Subcutaneous abdominal adipose tissue (tissue), 5 donors: ENCODE results near the gene ENPP7.

ENCODE experiments used
- H3K27ac ChIP-seq: one replicate; pipeline ENCODE4 v1.7.0; 2013; ENCODE audit warnings: low read depth, mild to moderate bottlenecking, inconsistent platforms, low read length, moderate library complexity
- H3K27me3 ChIP-seq, 5 donors: one replicate each; pipeline ENCODE4 v1.7.0; 2013; ENCODE audit warnings: low read length in 5 of 5, inconsistent platforms in 1 of 5; ENCODE audit not compliant: control insufficient read depth in 5 of 5, insufficient read depth in 4 of 5
- H3K36me3 ChIP-seq, 5 donors: one replicate each; pipeline ENCODE4 v1.7.0; 2013; ENCODE audit warnings: low read length in 5 of 5; ENCODE audit not compliant: control insufficient read depth in 5 of 5, insufficient read depth in 5 of 5
- H3K4me1 ChIP-seq, 5 donors: one replicate each; pipeline ENCODE4 v1.7.0; 2013; ENCODE audit warnings: low read length in 5 of 5, mild to moderate bottlenecking in 3 of 5, moderate library complexity in 1 of 5; ENCODE audit not compliant: control insufficient read depth in 5 of 5, insufficient read depth in 5 of 5
- H3K4me3 ChIP-seq, 5 donors: one replicate each; pipeline ENCODE4 v1.7.0; 2013; ENCODE audit warnings: low read length in 5 of 5, low read depth in 1 of 5
- H3K9ac ChIP-seq, 5 donors: one replicate each; pipeline ENCODE4 v1.7.0; 2013; ENCODE audit warnings: low read length in 5 of 5, mild to moderate bottlenecking in 4 of 5, moderate library complexity in 3 of 5
- H3K9me3 ChIP-seq, 5 donors: one replicate each; pipeline ENCODE4 v1.7.0; 2013; ENCODE audit warnings: low read length in 5 of 5; ENCODE audit not compliant: control insufficient read depth in 5 of 5
- donor health status: healthy.
- donor health status: healthy.
- donor health status: healthy.
- donor health status: healthy.
- donor health status: healthy.

Gene ENPP7

DNA sequence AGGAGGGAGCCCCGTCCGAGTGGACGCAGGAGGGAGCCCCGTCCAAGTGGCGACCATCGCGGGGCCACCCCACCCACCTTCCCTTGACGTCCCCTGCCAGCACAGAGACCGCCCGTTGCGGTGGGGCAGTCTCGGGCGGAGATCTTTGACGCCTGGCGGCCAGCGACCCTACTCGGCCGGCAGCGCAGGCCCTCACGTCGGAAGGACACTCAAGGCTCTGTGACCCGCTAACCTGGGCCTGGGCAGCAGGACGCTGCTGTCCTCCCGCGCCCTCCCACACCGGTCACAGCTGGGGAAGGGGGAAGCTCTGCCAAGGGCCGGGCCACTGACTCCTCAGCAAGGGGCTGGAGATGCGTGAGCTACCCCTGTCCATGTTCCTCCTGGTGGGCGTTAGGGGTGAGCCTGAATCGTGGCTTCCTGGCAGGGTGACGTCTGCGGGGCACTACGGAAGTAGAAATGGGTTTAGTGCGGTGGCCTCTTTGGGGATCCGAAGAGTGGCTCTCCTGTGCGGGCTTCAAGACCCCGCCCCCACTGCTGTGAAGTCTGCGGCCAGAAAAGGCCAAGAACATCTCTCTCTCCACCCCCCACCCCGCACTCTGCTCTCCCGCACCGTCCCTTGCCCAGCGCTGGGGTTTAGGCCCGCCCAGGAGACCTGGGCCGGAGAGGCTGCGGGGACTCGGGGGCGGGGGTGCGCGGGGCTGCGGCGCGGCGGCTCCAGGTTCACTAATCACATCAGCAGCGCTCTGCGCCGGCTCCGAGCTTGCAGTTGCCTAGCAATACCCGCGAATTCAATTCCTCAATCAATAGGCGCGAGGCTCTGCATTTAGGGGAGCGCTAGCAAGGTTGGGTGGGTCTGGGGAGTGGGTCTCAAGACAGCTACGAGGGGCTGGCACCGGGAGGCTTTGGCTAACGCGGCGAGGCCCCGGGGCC is 60.3 kb downstream of the ENPP7 start:
- H3K9ac ChIP-seq, result no peak overlapping the region
- H3K4me3 ChIP-seq, result no peak overlapping the region

GRCh38 chr17:79791735-79792161 is 61.0 kb downstream of the ENPP7 start:
- H3K27me3 ChIP-seq, result peaks cover 30 to 62% (median 57%) of the 10 kb centered on the region in 5 donors
- H3K9ac ChIP-seq, result no peak overlapping the region
- H3K4me3 ChIP-seq, result no peak overlapping the region
- H3K27ac ChIP-seq, result no peak overlapping the region
- peaks cover 0 to 4% (median 0%) of the 10 kb centered on the region in 5 donors for H3K36me3 ChIP-seq
- peaks cover 2 to 45% (median 28%) of the 10 kb centered on the region in 5 donors for H3K4me1 ChIP-seq
- H3K9me3 ChIP-seq, result no peaks in the 10 kb centered on the region

More for the DNA sequence above, 60.3 kb downstream of the ENPP7 start:
- peaks cover 34 to 68% (median 58%) of the 10 kb centered on the region in 5 donors for H3K27me3 ChIP-seq
- H3K9me3 ChIP-seq, result no peaks in the 10 kb centered on the region
- H3K27ac ChIP-seq, result no peak overlapping the region
- peaks cover 0 to 39% (median 23%) of the 10 kb centered on the region in 5 donors for H3K4me1 ChIP-seq
- peaks cover 0 to 4% (median 0%) of the 10 kb centered on the region in 5 donors for H3K36me3 ChIP-seq
